NCI-H2171 treated with DMSO at 0.1 percent for 48 hours (cell line): ENCODE data around the gene BECN2.

Source experiments
- DNase-seq: peaks from one replicate; lab custom pipeline; 2025; lab: John Stamatoyannopoulos, UW

BECN2 gene, protein sequence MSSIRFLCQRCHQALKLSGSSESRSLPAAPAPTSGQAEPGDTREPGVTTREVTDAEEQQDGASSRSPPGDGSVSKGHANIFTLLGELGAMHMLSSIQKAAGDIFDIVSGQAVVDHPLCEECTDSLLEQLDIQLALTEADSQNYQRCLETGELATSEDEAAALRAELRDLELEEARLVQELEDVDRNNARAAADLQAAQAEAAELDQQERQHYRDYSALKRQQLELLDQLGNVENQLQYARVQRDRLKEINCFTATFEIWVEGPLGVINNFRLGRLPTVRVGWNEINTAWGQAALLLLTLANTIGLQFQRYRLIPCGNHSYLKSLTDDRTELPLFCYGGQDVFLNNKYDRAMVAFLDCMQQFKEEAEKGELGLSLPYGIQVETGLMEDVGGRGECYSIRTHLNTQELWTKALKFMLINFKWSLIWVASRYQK

DNA sequence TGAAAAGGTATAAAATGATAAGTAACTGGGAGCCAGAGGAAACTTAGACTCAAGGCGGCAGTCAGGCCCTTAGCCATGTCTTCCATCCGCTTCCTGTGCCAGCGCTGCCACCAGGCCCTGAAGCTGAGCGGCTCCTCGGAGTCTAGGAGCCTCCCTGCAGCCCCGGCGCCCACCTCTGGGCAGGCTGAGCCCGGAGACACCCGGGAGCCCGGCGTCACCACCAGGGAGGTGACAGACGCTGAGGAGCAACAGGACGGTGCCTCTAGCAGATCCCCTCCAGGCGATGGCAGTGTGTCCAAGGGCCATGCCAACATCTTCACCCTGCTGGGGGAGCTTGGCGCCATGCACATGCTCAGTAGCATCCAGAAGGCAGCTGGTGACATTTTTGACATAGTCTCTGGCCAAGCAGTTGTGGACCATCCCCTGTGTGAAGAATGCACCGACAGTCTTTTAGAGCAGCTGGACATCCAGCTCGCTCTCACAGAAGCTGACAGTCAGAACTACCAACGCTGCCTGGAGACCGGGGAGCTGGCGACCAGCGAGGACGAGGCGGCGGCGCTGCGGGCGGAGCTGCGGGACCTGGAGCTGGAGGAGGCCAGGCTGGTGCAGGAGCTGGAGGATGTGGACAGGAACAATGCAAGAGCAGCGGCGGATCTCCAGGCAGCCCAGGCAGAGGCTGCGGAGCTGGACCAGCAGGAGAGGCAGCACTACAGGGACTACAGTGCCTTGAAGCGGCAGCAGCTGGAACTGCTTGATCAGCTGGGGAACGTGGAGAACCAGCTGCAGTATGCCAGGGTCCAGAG is at the start of gene BECN2:
TSS of gene BECN2 (plus strand) at position 76 of the 803 bp plus-strand sequence. CDS start at position 76, 0 bp downstream.
- no peak for DNase-seq

DNA sequence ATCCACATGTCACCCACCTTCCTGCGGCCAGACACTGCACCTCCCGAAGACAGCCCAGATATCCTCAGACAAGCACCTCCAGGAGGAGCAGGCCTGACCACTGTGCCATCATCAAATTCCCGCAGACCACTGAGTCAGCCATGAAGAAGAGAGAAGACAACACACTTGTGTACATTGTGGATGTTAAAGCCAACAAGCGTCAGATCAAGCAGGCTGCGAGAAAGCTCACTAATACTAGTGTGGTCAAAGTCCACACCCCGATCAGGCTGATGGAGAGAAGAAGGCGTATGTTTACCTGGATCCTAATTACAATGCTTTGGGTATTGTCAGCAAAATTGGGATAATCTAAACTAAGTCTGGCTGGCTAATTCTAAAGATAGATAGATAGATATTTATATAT is 41.4 kb upstream of the BECN2 start:
- no peak for DNase-seq

DNA sequence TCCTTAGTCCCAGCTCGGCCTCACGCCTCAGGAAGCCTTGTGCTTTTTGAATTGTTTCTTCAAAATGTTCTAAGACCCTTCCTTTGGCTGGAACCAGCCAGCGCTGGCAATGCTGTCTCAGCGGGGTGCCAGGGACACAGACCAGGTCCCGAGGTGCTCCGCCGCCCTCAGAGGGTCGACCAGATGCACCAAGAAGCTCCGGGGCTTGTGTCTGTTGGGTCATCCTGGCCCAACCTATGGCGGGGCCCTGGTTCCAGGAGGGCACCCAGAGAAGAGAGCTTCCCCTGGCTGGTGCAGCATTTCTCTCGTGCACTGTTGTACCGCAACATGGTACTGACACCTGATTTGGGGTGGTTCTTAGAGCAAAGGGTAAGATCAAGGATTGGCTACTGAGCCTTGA is 40.1 kb upstream of the BECN2 start:
- no peak for DNase-seq

- no peak for DNase-seq
Observed at GRCh38 chr1:241918879-241919278, 38.7 kb upstream of the BECN2 start.

DNA sequence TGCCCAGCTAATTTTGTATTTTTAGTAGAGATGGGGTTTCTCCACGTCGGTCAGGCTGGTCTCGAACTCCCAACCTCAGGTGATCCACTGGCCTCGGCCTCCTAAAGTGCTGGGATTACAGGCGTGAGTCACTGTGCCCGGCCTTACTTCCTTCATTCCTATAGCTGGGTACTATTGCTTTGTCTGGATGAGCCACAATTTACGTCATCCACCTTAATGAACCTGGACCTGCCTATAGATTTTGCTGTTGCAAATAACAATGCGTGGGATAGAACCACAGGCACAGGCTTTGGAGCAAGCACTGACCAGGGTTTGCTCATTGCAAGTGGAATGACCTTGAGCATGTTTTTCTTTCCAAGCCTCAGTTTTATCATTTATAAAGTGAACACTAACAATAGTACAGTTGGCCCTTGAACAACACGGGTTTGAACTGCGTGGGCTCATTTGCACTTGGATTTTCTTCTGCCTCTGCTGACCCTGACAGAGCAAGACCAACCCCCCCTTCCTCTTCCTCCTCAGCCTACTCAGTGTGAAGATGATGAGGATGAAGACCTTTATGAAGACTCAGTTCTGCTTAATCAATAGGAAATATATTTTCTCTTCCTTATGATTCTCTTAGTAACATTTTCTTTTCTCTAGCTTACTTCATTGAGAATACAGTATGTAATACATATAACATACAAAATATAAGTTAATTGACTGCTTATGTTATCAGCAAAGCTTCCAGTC is 33.3 kb upstream of the BECN2 start:
- DNase-seq: no peak

GRCh38 chr1:241926141-241926540 is 31.4 kb upstream of the BECN2 start:
- no peak for DNase-seq

DNA sequence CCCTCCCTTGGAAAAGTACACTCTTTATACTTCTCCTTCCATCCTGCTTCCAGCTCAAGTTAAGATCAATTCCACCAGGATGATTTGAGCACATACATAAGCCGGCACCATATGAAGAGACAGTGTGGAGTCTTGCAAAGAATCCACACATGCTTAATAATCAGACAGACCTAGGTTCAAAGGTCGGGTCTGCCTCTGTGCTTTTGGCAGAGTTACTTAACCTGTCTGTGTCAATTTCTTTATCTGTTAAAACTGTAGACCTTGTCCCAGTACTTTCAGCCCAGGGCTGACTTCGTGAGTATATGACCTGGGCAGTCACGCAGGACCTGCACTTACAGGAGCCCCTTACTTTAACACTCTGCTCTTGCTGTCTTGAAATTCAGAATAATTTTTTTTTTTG is 30.2 kb upstream of the BECN2 start:
- no peak for DNase-seq

- no peak for DNase-seq
Observed at GRCh38 chr1:241932845-241933244, 24.7 kb upstream of the BECN2 start.

DNA sequence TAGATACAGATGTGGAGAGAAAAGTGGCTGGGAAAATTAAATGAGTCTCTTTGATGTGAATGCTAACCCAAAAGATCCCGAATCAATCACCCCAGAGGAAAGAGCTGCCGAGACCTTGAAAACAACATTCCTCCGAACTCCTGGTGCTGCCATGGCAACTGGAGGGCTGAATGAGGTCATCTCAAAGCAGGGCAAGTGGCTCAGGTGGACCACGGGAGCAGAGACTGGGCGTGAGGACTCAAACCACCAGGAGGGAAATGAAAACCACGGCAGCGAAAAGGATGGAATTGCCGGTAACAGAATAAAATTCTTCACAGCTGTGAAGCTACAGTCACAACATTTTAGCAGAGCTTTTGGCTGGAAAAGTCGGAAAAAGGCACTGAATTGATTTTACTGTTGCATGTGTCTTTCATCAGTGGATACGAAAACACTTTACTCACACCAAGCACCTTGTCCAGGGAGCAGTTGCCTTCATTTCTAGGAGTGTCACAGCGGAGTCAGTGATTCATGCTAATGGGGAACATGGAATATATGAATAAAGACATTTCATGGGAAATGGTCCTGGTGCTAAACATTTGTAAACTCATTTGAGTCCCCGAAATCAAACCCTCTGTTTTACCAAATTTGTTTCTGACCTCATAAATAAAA is 23.2 kb upstream of the BECN2 start:
- no peak for DNase-seq

- no peak for DNase-seq
Observed at GRCh38 chr1:241934866-241935265, 22.7 kb upstream of the BECN2 start.

GRCh38 chr1:241939798-241940197 is 17.8 kb upstream of the BECN2 start:
- DNase-seq: no peak

DNA sequence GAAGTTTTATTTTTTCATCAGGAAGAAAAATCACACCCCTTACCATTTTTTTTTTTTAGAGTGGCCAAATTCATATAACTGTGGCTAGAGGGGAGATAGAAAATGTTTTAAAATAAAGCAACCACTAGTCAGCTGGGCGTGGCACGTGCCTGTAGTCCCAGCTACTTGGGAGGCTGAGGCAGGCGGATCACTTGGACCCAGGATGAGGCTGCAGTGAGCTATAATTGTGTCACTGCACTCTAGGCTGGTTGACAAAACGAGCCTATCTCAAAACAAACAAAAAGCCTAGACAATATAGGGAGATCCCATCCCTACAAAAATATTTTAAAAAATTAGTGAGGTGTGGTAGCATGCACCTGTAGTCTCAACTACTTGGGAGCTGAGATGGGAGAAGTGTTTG is 14.8 kb upstream of the BECN2 start:
- no peak for DNase-seq

- DNase-seq: no peak
Observed at GRCh38 chr1:241944300-241944699, 13.3 kb upstream of the BECN2 start.

DNA sequence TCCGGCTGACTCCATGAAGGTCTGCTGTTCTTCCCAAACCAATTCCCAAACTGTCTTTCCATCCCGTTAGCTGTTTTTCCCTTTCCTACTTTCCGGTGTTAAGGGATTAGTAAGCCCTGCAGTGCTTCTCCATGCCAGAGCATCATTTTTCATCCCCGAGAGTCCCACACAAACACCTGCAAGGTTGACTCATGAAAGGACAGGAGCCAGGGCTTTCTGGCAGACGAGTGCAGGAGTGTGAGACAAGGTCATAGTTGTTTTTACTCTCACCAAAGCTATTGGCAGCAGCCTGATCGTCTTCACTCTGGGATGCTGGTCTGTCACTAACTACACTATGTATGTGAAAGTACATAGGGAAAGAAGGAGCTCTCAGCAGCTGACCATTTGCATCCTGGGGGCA is 10.2 kb upstream of the BECN2 start:
- DNase-seq: no peak

DNA sequence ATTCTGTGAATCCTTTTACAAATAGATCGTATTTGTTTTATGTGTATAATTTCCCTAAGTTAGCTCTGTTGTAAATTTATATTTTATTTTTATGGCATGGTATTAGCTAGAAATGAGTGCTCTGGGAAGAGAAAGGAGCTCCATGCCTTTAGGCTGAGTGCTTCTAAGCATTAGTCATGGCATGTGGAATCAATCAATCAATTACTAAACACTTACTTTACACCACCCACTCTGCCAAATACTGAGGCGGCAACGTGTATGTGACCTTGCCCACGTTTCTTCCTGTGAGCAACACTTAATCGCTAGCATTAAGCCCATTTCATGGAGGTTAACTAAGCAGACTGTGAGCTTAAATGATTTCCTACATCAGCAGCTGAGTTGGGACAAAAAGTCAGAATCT is 7.2 kb upstream of the BECN2 start:
- no peak for DNase-seq

DNA sequence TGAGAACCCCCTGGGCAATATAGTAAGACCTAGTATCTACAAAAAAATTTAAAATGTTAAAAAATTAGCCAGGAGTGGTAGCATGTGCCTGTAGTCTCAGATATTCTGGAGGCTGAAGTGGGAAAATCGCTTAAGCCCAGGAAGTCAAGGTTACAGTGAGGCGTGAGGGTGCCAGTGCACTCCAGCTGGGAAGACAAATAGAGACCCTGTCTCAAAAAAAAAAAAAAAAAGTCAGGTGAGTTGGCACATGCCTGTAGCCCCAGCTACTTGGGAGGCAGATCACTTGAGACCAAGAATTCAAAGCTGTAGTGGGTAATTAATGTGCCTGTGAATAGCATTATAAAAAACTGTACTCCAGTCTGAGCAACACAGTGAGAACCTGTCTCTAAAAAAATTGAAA is 4.6 kb downstream of the BECN2 start:
- peak; percentile 43 for DNase-seq

DNA sequence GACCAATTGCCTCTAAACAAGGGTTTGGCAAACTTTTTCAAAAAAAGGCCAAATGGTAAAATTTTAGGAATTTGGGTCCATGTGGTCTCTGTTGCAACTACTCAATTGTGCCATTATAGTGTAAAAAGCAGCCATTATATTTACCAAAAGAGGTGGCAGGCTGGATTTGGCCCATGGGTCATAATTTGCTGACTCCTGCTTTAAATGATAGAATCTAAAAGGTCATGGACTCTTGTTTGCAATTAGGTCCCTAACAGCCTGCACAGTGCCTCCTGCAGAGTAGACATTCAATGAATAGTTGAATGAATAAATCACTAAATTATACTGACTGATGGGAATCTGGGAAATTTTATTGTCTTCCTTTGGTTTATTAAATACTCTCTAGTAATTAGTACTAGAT is 6.2 kb downstream of the BECN2 start:
- no peak for DNase-seq

- DNase-seq: no peak
Observed at GRCh38 chr1:241964550-241965282, 7.1 kb downstream of the BECN2 start.

DNA sequence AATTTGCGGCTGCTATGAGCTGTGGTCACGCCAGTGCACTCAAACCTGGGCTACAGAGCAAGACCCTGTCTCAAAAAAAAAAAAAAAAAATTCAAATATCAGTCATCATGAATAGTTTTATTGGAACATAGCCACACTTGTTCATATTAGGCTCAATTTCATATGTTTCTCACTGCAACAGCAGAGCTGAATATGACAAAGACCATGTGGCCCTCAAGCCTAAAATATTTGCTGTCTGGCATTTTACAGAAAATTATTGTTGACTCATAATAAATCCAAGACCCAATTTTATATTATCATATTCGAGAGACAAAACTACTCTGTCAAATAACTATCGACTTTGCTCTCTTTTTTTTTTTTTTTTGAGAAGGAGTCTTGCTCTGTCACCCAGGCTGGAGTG is 11.0 kb downstream of the BECN2 start:
- no peak for DNase-seq

DNA sequence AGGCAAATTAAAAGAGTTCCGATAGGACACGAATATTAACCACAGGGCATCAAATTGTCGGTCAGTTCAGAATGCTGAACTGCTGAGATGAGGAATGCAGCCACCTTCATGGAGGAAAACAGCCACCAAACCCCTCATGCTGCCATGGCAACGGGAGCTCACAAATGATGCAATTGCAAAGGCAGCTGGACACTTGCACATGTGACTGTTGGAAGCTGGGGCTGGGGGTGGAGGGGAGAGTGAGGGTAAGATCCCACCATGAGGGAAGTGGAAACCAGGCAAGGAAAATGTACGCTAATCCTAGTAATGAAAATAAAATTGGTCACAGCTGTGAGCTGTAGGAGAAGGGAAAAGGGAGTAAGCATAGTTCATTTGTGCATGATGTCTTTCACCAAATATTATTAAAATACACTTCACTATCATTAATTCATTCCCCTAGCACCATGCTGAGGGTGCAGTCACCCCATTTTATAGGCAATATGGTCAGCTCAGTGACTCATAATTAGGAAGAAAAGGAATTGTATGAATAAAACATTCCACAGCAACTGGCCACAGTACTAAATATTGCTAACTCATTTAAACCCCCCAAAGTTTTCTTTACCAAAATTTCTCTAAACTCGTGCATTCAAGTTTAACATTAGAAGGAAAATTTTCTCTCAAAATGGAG is 15.3 kb downstream of the BECN2 start:
- no peak for DNase-seq

DNA sequence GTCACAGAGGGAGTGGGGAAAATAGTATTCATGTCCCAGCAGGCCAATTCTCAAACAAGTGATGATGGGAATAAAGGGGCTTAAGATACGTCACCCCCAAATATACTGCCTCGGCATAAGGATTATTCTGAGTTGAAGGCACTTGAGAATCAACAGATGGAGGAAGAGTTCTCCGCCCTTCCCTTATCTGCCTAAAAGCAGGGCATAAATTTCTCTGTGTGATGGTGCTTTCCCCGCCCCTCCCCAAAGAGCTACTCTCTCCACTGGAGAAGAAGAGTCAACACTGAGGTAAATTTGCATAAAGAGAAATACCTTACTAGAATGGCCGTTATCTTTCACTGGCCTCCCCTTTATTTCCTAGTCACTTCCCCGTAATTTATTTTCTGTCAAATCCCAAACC is 18.7 kb downstream of the BECN2 start:
- no peak for DNase-seq
